H1 (cell line): ENCODE measurements around the gene MYOM1. TPM values are rescaled to one million over a fixed set of nuclear protein-coding genes. Genes with fewer than 3 reads are reported as not detected.

Source experiments
- CTCF ChIA-PET: fragments of 300-600 bp; sonication (Branson Sonifier 250); formaldehyde crosslinking; loops from one replicate; lab custom pipeline; 2021; ENCODE audit not compliant: partially characterized antibody; lab: Charles Lee
- POLR2A ChIA-PET: fragments of 300-600 bp; sonication (Branson Sonifier 250); formaldehyde crosslinking; loops from one replicate; lab custom pipeline; 2021; ENCODE audit warnings: inconsistent platforms; ENCODE audit not compliant: partially characterized antibody; lab: Charles Lee
- DNase-seq, 2 experiments: peaks; one replicate each; pipeline versions ENCODE4 v3.0.0 to v3.0.0-alpha.2; 2010 to 2022; ENCODE audit warnings: low spot score in 2 of 2, low read depth in 1 of 2, mixed read lengths in 1 of 2
- FAIRE-seq: peaks from 2 replicates; lab custom pipeline; 2011; peaks lifted over from hg19 to GRCh38; lab: Jason Lieb, UNC
- H2AFZ ChIP-seq: 2 replicates; pipeline ENCODE4 v1.8.1; 2012; ENCODE audit warnings: low read length, inconsistent platforms
- H2AK5ac ChIP-seq: 2 replicates; pipeline ENCODE4 v1.6.1; 2013; ENCODE audit warnings: low read depth, low read length
- H2BK120ac ChIP-seq: replicated peaks from 2 replicates; pipeline ENCODE3; 2013; ENCODE audit warnings: low read depth, low read length, inconsistent platforms
- H2BK12ac ChIP-seq: 2 replicates; pipeline ENCODE4 v1.6.1; 2013; ENCODE audit warnings: low read depth, low read length
- H2BK15ac ChIP-seq: 2 replicates; pipeline ENCODE4 v1.6.1; 2013; ENCODE audit warnings: low read length
- H2BK20ac ChIP-seq: 2 replicates; pipeline ENCODE4 v1.6.1; 2013; ENCODE audit warnings: low read length
- H2BK5ac ChIP-seq: 2 replicates; pipeline ENCODE4 v1.6.1; 2013; ENCODE audit warnings: low read depth, low read length
- H3K14ac ChIP-seq: 2 replicates; pipeline ENCODE4 v1.6.1; 2013; ENCODE audit warnings: inconsistent platforms; ENCODE audit not compliant: insufficient read length
- H3K18ac ChIP-seq: 2 replicates; pipeline ENCODE4 v1.6.1; 2013; ENCODE audit warnings: low read length; ENCODE audit errors: extremely low read depth
- H3K23ac ChIP-seq: 2 replicates; pipeline ENCODE4 v1.6.1; 2013; ENCODE audit warnings: inconsistent platforms; ENCODE audit not compliant: insufficient read length
- H3K23me2 ChIP-seq: 2 replicates; pipeline ENCODE4 v1.6.1; 2013; ENCODE audit warnings: low read depth, low read length
- H3K27ac ChIP-seq: 2 replicates; pipeline ENCODE4 v1.6.1; 2011; ENCODE audit warnings: low read depth, low read length, inconsistent platforms
- H3K27me3 ChIP-seq, 4 experiments: replicated peaks in 1 of 4; 1 replicate in 1 of 4; 2 replicates in 3 of 4; pipeline versions ENCODE4 v1.6.1 to v1.8.1; 2011 to 2013; ENCODE audit warnings: low read length in 3 of 4, mild to moderate bottlenecking in 3 of 4, inconsistent platforms in 2 of 4, mixed read lengths in 2 of 4, moderate library complexity in 1 of 4; ENCODE audit not compliant: control insufficient read depth in 3 of 4, insufficient read depth in 3 of 4; ENCODE audit errors: extremely low read depth in 1 of 4
- H3K36me3 ChIP-seq, 4 experiments: 2 replicates each; pipeline versions ENCODE4 v1.6.1 to v1.8.1; 2011 to 2013; ENCODE audit warnings: mild to moderate bottlenecking in 4 of 4, low read length in 3 of 4, moderate library complexity in 2 of 4, control low read depth in 1 of 4, inconsistent platforms in 1 of 4; ENCODE audit not compliant: insufficient read depth in 4 of 4, control insufficient read depth in 2 of 4
- H3K4ac ChIP-seq: replicated peaks from 2 replicates; pipeline ENCODE3; 2013; ENCODE audit warnings: low read length, low read depth, mixed read lengths, inconsistent platforms; ENCODE audit not compliant: insufficient read length
- H3K4me1 ChIP-seq, 4 experiments: replicated peaks in 1 of 4; 1 replicate in 1 of 4; 2 replicates in 3 of 4; pipeline versions ENCODE4 v1.6.1 to v1.8.1; 2011 to 2013; ENCODE audit warnings: low read length in 3 of 4, inconsistent platforms in 2 of 4, mixed read lengths in 1 of 4; ENCODE audit not compliant: insufficient read depth in 4 of 4, control insufficient read depth in 3 of 4
- H3K4me2 ChIP-seq, 2 experiments: 2 replicates each; pipeline versions ENCODE4 v1.6.1 to v1.8.1; 2011 to 2013; ENCODE audit warnings: low read depth in 2 of 2, low read length in 2 of 2, control low read depth in 1 of 2, inconsistent platforms in 1 of 2, mild to moderate bottlenecking in 1 of 2; ENCODE audit not compliant: insufficient read depth in 1 of 2
- H3K4me3 ChIP-seq, 4 experiments: fragments of 200-600, 300-600 bp in 1 of 4; sonication (generic), shearing (Covaris generic), sonication (Bioruptor Twin) in 1 of 4; 2 replicates each; pipeline versions ENCODE4 v1.5.1 to v1.8.1; 2011 to 2016; ENCODE audit warnings: low read length in 4 of 4, low read depth in 3 of 4, control low read depth in 2 of 4, inconsistent platforms in 2 of 4, mild to moderate bottlenecking in 2 of 4, mixed read lengths in 1 of 4, moderate library complexity in 1 of 4; ENCODE audit not compliant: insufficient read depth in 2 of 4; ENCODE audit errors: extremely low read depth in 1 of 4
- H3K56ac ChIP-seq: replicated peaks from 2 replicates; pipeline ENCODE3; 2013; ENCODE audit warnings: low read depth, mild to moderate bottlenecking, mixed read lengths, low read length, inconsistent platforms; ENCODE audit not compliant: insufficient read length
- H3K79me1 ChIP-seq: 2 replicates; pipeline ENCODE4 v1.6.1; 2013; ENCODE audit warnings: low read depth, low read length, control low read depth
- H3K79me2 ChIP-seq, 2 experiments: 2 replicates each; pipeline versions ENCODE4 v1.6.1 to v1.8.1; 2012 to 2013; ENCODE audit warnings: low read length in 2 of 2, mild to moderate bottlenecking in 2 of 2, inconsistent platforms in 1 of 2; ENCODE audit not compliant: insufficient read depth in 2 of 2, control insufficient read depth in 1 of 2
- H3K9ac ChIP-seq, 4 experiments: replicated peaks in 1 of 4; 1 replicate in 1 of 4; 2 replicates in 3 of 4; pipeline versions ENCODE4 v1.6.1 to v1.8.1; 2011 to 2013; ENCODE audit warnings: low read depth in 3 of 4, low read length in 3 of 4, control low read depth in 2 of 4, mild to moderate bottlenecking in 2 of 4, moderate library complexity in 2 of 4, inconsistent platforms in 1 of 4; ENCODE audit errors: extremely low read depth in 1 of 4
- H3K9me3 ChIP-seq, 2 experiments: 2 replicates each; pipeline versions ENCODE4 v1.6.1 to v1.8.1; 2012 to 2013; ENCODE audit warnings: mild to moderate bottlenecking in 2 of 2, moderate library complexity in 2 of 2, control low read depth in 1 of 2, inconsistent platforms in 1 of 2, low read depth in 1 of 2, low read length in 1 of 2, mixed read lengths in 1 of 2; ENCODE audit not compliant: insufficient read depth in 2 of 2
- H4K20me1 ChIP-seq, 2 experiments: replicated peaks in 1 of 2; 2 replicates each; pipeline versions ENCODE3 to v1.8.1; 2011 to 2013; ENCODE audit warnings: inconsistent platforms in 2 of 2, low read length in 2 of 2, mild to moderate bottlenecking in 1 of 2; ENCODE audit not compliant: insufficient read depth in 2 of 2, control insufficient read depth in 1 of 2
- H4K5ac ChIP-seq: 2 replicates; pipeline ENCODE4 v1.6.1; 2013; ENCODE audit warnings: low read length, low read depth, mixed read lengths, inconsistent platforms; ENCODE audit not compliant: insufficient read length
- H4K8ac ChIP-seq: 2 replicates; pipeline ENCODE4 v1.8.0; 2013; ENCODE audit warnings: mild to moderate bottlenecking, moderate library complexity, low read length, inconsistent platforms; ENCODE audit not compliant: insufficient read depth; ENCODE audit errors: extremely low read depth
- H4K91ac ChIP-seq: replicated peaks from 2 replicates; pipeline ENCODE3; 2013; ENCODE audit warnings: low read length, mixed read lengths, inconsistent platforms; ENCODE audit not compliant: insufficient read length
- BRCA1 ChIP-seq: IDR thresholded peaks from 2 replicates; pipeline ENCODE4 v1.6.1; 2012; ENCODE audit warnings: low read depth, low read length, improper control_type of control experiment
- CBX8 ChIP-seq: fragments of 300-800, 300-1000 bp; sonication (generic); IDR thresholded peaks from 2 replicates; pipeline ENCODE4 v1.7.1; 2016; ENCODE audit warnings: low read depth, low read length, borderline replicate concordance
- CHD1 ChIP-seq: IDR thresholded peaks from 2 replicates; pipeline ENCODE4 v1.6.1; 2012; ENCODE audit warnings: low read depth, low read length, improper control_type of control experiment
- FOSL1 ChIP-seq: IDR thresholded peaks from 2 replicates; pipeline ENCODE4 v1.6.1; 2011; ENCODE audit warnings: mild to moderate bottlenecking, low read depth, low read length, moderate library complexity; ENCODE audit not compliant: insufficient read depth
- HDAC2 ChIP-seq, 2 experiments: fragments of 300-600 bp in 1 of 2; sonication (generic) in 1 of 2; IDR thresholded peaks; 2 replicates each; pipeline ENCODE4 v1.6.1; 2011 to 2012; ENCODE audit warnings: low read depth in 2 of 2, low read length in 2 of 2, mild to moderate bottlenecking in 2 of 2, moderate library complexity in 2 of 2, borderline replicate concordance in 1 of 2, inconsistent platforms in 1 of 2
- SP1 ChIP-seq: IDR thresholded peaks from 2 replicates; pipeline ENCODE4 v1.6.1; 2011; ENCODE audit warnings: low read depth, low read length
- SP2 ChIP-seq: IDR thresholded peaks from 2 replicates; pipeline ENCODE4 v1.6.1; 2012; ENCODE audit warnings: mild to moderate bottlenecking, low read length, inconsistent platforms
- TEAD4 ChIP-seq: IDR thresholded peaks from 2 replicates; pipeline ENCODE4 v1.6.1; 2012; ENCODE audit warnings: low read depth, low read length, inconsistent platforms, mixed read lengths
- WGBS, 2 experiments: shearing (Covaris generic) in 1 of 2; methylation state at CpG; one replicate each; pipeline versions ENCODE4 v1.1.6 to v1.1.7; 2013 to 2015; ENCODE audit warnings: low lambda C conversion rate in 2 of 2, mixed read lengths in 2 of 2, inconsistent platforms in 1 of 2, low coverage in 1 of 2, missing lambda C conversion rate in 1 of 2; ENCODE audit not compliant: insufficient replicate concordance in 2 of 2, insufficient coverage in 1 of 2, insufficient read length in 1 of 2; ENCODE audit errors: extremely low coverage in 1 of 2, missing lambda C conversion rate in 1 of 2; 5-methylcytosine and 5-hydroxymethylcytosine counted together
- polyA plus RNA-seq, 7 experiments: library from polyadenylated mRNA; depleted of rRNA in 3 of 7; stranded (reverse) in 5 of 7; unstranded in 2 of 7; fragments of >200 nt in 5 of 7; fragments of 200-250 nt in 2 of 7; gene quantifications; 1 replicate in 5 of 7; 2 replicates in 1 of 7; 4 replicates in 1 of 7; pipeline versions ENCODE4 v1.2.1 to v1.2.3, GENCODE V29; 2011 to 2013; ENCODE audit warnings: missing spikeins in 2 of 7, mixed read lengths in 2 of 7
- total RNA-seq: library from RNA; stranded (reverse); fragmentation: NEBNext Ultra II Directional; extraction: Animal tissue kit (Norgen Biotek cat#: 25700); gene quantifications from 2 replicates; pipeline ENCODE4 v1.2.1, GENCODE V29; 2021

Gene MYOM1
- total and polyA plus RNA-seq, 2 of the 8 experiments (the other 6 are each of a cell fraction or from before 2014, with no cell fraction given): 0.06 to 0.32 TPM

DNA sequence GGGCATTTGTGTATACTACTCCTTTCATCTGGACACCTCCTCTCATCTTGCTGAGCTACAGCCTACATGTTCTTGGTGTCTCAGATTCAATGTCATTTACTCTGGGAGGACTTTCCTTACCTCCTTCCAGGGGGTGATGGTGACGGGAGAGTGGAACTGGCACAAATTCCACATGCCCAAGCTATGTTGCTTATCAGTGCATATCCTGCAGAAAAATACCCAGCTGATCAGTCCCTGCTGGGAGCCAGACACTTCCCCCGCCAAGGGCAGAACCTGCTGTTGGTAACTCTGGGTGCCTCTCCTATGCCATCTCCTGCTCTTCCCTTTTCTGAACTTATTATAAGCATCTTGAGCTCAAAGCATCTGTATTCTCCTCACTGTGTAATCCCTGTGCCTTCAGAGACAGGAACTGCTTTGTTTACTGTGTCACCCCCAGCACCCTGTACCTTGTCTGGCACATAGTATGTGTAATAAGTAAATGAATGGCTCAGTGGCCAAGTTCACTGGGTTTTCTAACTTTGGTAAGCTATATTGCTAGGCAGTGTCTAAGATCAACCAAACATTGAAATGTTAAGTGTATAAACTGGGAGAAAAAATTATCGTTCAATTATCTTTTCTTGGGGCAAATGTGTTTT lies 119.2 kb downstream of the MYOM1 start:
- no peak for TF ChIP-seq SP2
- no peak for TF ChIP-seq FOSL1
- no peak for TF ChIP-seq TEAD4
- TF ChIP-seq HDAC2 (IDR thresholded peaks at IDR 0.05; ENCODE audit: borderline replicate concordance in 1 of 2, low read depth in 2 of 2, low read length in 2 of 2): no peak
- TF ChIP-seq SP1: no peak
- TF ChIP-seq CBX8: no peak
- TF ChIP-seq CHD1: no peak
- TF ChIP-seq BRCA1: no peak
- TF ChIP-seq, all 59 proteins: peak for 0
- CTCF ChIA-PET: interaction anchor here (0.6 to 2.0 kb wide), 7 partner anchors 10 to 153 kb away, joined by 3 to 6 read pairs (median 3); no protein-coding TSS in a partner anchor
- Histone ChIP-seq H2BK12ac (no peak overlapping the region), H3K14ac (no peak overlapping the region), H3K18ac (no peak overlapping the region), H3K27ac (no peak overlapping the region), H2AK5ac (no peak overlapping the region), H4K91ac (no peak overlapping the region), H2BK15ac (no peak overlapping the region), H2BK120ac (no peak overlapping the region), H3K4me2 (no peak overlapping the region), H4K8ac (no peak overlapping the region), H4K5ac (no peak overlapping the region), H3K4me1 (no peaks in the 10 kb centered on the region), H2BK20ac (no peak overlapping the region), H2AFZ (no peak overlapping the region), H3K79me2 (no peaks in the 10 kb centered on the region), H3K4me3 (no peak overlapping the region), H3K36me3 (no peaks in the 10 kb centered on the region), H3K27me3 (peaks cover 0 to 1% (median 0%) of the 10 kb centered on the region in 4 experiments; a peak in 1 of 7 replicates), H3K23ac (no peak overlapping the region), H3K9ac (no peak overlapping the region), H3K9me3 (no peaks in the 10 kb centered on the region), H4K20me1 (no peaks in the 10 kb centered on the region), H3K56ac (no peak overlapping the region), H2BK5ac (no peak overlapping the region), H3K79me1 (no peaks in the 10 kb centered on the region), H3K23me2 (no peaks in the 10 kb centered on the region), H3K4ac (no peak overlapping the region)
- FAIRE-seq: no peak
- 75% methylated on average over 3 of the region's 3 CpGs; no CpG with 5 or more reads in 1 of the 2 experiments for WGBS, 2 experiments
- DNase-seq: no peak
- POLR2A ChIA-PET: interaction anchor here (1.0 kb wide), 1 partner anchor 147 kb away, joined by 3 read pairs; no protein-coding TSS in a partner anchor
